ENCODE results near the gene CCDC192. TPM values are rescaled to one million over a fixed set of nuclear protein-coding genes. Genes with fewer than 3 reads are reported as not detected.

The CCDC192 gene
- polyA plus RNA-seq, 4 donors, result 0.07 to 0.49 TPM; not detected in 2

- DNase-seq (peak in 1 of 2 donors; percentile 55), FAIRE-seq (no peak)
- Histone ChIP-seq H3K36me3 (ENCODE audit: control insufficient read depth in 3 of 3, insufficient read depth in 2 of 3, low read depth in 1 of 3, low read length in 3 of 3) (no peaks in the 10 kb centered on the region), H3K4me1 (ENCODE audit: control insufficient read depth in 3 of 3, insufficient read depth in 2 of 3, low read depth in 1 of 3, low read length in 2 of 3) (peaks cover 0 to 10% (median 3%) of the 10 kb centered on the region in 3 donors), H3K27ac (ENCODE audit: low read depth in 1 of 3, low read length in 2 of 3) (no peak overlapping the region), H3K27me3 (ENCODE audit: control insufficient read depth in 3 of 3, insufficient read depth in 3 of 3, low read length in 3 of 3) (no peaks in the 10 kb centered on the region), H3K4me3 (ENCODE audit: low read depth in 1 of 3, low read length in 3 of 3) (no peak overlapping the region), H3K9me3 (ENCODE audit: control insufficient read depth in 2 of 2, insufficient read depth in 1 of 2, low read depth in 1 of 2, low read length in 1 of 2) (peaks cover 0 to 5% of the 10 kb centered on the region in 2 donors)
- WGBS, 3 donors, result 66 to 82% (median 73%) methylated on average over 4 of the region's 4 CpGs
Observed at GRCh38 chr5:127928053-127928452, 224.9 kb downstream of the CCDC192 start.

DNA sequence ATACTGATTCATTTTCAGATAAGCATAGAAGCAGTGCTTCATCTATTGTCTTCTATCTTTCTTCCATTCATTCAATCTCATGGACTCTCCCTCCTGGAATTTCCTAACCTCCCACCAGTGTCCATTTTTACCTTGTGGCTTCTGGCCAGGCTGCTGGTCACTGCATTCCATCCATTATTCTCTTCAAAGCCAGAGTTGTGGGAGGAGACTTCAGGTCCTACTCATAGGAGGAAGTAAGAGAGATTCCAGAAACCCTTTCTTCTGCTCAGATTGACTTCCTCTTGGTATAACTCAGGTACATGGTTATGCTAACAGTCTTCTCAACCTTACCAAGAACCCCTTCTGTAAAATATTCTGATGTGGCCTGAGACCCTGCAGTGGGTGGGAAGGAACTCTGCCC, 227.1 kb downstream of the CCDC192 start:
- peaks cover 0 to 5% of the 10 kb centered on the region in 2 donors for H3K9me3 ChIP-seq (ENCODE audit: control insufficient read depth in 2 of 2, insufficient read depth in 1 of 2, low read depth in 1 of 2, low read length in 1 of 2)
- no peak overlapping the region for H3K4me3 ChIP-seq (ENCODE audit: low read depth in 1 of 3, low read length in 3 of 3)
- H3K36me3 ChIP-seq (ENCODE audit: control insufficient read depth in 3 of 3, insufficient read depth in 2 of 3, low read depth in 1 of 3, low read length in 3 of 3), result no peaks in the 10 kb centered on the region
- DNase-seq (no peak), FAIRE-seq (no peak)
- peaks cover 0 to 7% (median 6%) of the 10 kb centered on the region in 3 donors for H3K4me1 ChIP-seq (ENCODE audit: control insufficient read depth in 3 of 3, insufficient read depth in 2 of 3, low read depth in 1 of 3, low read length in 2 of 3)
- no peaks in the 10 kb centered on the region for H3K27me3 ChIP-seq (ENCODE audit: control insufficient read depth in 3 of 3, insufficient read depth in 3 of 3, low read length in 3 of 3)
- H3K27ac ChIP-seq (ENCODE audit: low read depth in 1 of 3, low read length in 2 of 3), result no peak overlapping the region

GRCh38 chr5:127931396-127931795, 228.2 kb downstream of the CCDC192 start:
- no peak overlapping the region for H3K4me3 ChIP-seq (ENCODE audit: low read depth in 1 of 3, low read length in 3 of 3)
- WGBS, 3 donors, result 92 to 98% (median 95%) methylated on average over 1 of the region's 1 CpG
- DNase-seq, result no peak
- H3K27ac ChIP-seq (ENCODE audit: low read depth in 1 of 3, low read length in 2 of 3), result no peak overlapping the region
- H3K4me1 ChIP-seq (ENCODE audit: control insufficient read depth in 3 of 3, insufficient read depth in 2 of 3, low read depth in 1 of 3, low read length in 2 of 3), result peaks cover 0 to 5% (median 3%) of the 10 kb centered on the region in 3 donors
- peaks cover 0 to 5% of the 10 kb centered on the region in 2 donors for H3K9me3 ChIP-seq (ENCODE audit: control insufficient read depth in 2 of 2, insufficient read depth in 1 of 2, low read depth in 1 of 2, low read length in 1 of 2)
- no peaks in the 10 kb centered on the region for H3K36me3 ChIP-seq (ENCODE audit: control insufficient read depth in 3 of 3, insufficient read depth in 2 of 3, low read depth in 1 of 3, low read length in 3 of 3)
- no peak for FAIRE-seq
- H3K27me3 ChIP-seq (ENCODE audit: control insufficient read depth in 3 of 3, insufficient read depth in 3 of 3, low read length in 3 of 3), result no peaks in the 10 kb centered on the region

- Histone ChIP-seq H3K4me1 (ENCODE audit: control insufficient read depth in 3 of 3, insufficient read depth in 2 of 3, low read depth in 1 of 3, low read length in 2 of 3) (peaks cover 0 to 5% (median 0%) of the 10 kb centered on the region in 3 donors), H3K9me3 (ENCODE audit: control insufficient read depth in 2 of 2, insufficient read depth in 1 of 2, low read depth in 1 of 2, low read length in 1 of 2) (no peaks in the 10 kb centered on the region), H3K36me3 (ENCODE audit: control insufficient read depth in 3 of 3, insufficient read depth in 2 of 3, low read depth in 1 of 3, low read length in 3 of 3) (no peaks in the 10 kb centered on the region), H3K27me3 (ENCODE audit: control insufficient read depth in 3 of 3, insufficient read depth in 3 of 3, low read length in 3 of 3) (no peaks in the 10 kb centered on the region), H3K4me3 (ENCODE audit: low read depth in 1 of 3, low read length in 3 of 3) (no peak overlapping the region), H3K27ac (ENCODE audit: low read depth in 1 of 3, low read length in 2 of 3) (no peak overlapping the region)
- 71 to 86% (median 77%) methylated on average over 5 of the region's 5 CpGs for WGBS, 3 donors
- no peak for FAIRE-seq
- no peak for DNase-seq
Observed at GRCh38 chr5:127933348-127933747, 230.2 kb downstream of the CCDC192 start.

DNA sequence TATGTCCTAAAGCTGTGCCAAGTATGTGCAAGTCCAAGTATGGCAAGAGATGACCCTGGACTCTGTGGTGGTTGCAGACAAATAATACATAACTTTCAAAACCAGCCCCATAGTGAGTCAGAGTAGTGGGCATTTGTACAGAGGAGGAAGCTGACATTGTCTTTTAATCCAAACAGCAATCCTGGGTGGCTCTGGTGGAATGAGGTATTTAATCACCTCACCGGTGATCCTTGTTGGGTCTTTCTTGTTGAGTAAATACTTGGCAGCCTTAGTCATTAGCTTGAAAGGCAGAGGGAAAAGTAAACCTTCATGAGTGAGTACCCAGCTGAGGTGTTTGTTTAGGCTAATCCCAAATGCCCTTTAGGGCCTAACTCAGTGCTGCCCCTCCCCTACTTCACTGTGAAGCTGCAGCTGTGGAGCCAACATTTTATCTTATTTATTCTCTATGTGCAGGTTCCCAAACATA, 231.6 kb downstream of the CCDC192 start:
- H3K27me3 ChIP-seq (ENCODE audit: control insufficient read depth in 3 of 3, insufficient read depth in 3 of 3, low read length in 3 of 3), result no peaks in the 10 kb centered on the region
- H3K27ac ChIP-seq (ENCODE audit: low read depth in 1 of 3, low read length in 2 of 3), result no peak overlapping the region
- H3K4me1 ChIP-seq (ENCODE audit: control insufficient read depth in 3 of 3, insufficient read depth in 2 of 3, low read depth in 1 of 3, low read length in 2 of 3), result peaks cover 0 to 5% (median 0%) of the 10 kb centered on the region in 3 donors
- FAIRE-seq (no peak), DNase-seq (peak; percentile 38 to 51)
- no peak overlapping the region for H3K4me3 ChIP-seq (ENCODE audit: low read depth in 1 of 3, low read length in 3 of 3)
- 5 to 45% (median 25%) methylated on average over 1 of the region's 1 CpG for WGBS, 3 donors
- H3K9me3 ChIP-seq (ENCODE audit: control insufficient read depth in 2 of 2, insufficient read depth in 1 of 2, low read depth in 1 of 2, low read length in 1 of 2), result no peaks in the 10 kb centered on the region
- no peaks in the 10 kb centered on the region for H3K36me3 ChIP-seq (ENCODE audit: control insufficient read depth in 3 of 3, insufficient read depth in 2 of 3, low read depth in 1 of 3, low read length in 3 of 3)

DNA sequence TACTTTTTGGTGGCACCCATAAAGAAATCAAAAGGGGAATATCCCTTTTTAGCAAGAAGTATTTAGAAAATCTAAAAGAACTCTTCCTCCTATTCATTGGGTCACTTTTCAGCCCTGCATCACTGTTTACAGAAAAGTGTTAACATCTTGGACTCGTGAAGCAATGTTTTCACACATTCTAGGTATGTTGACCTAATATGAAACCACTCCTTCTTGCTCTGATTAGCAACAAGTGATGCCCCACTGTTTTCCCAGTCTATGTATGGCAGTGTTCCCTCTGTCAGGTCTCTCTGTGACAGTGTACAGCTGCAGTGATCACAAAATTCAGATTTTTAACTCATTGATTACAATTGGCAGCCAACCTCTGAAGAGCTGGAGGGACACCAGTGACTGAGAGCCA, 232.2 kb downstream of the CCDC192 start:
- DNase-seq (no peak), FAIRE-seq (no peak)
- Histone ChIP-seq H3K36me3 (ENCODE audit: control insufficient read depth in 3 of 3, insufficient read depth in 2 of 3, low read depth in 1 of 3, low read length in 3 of 3) (no peaks in the 10 kb centered on the region), H3K9me3 (ENCODE audit: control insufficient read depth in 2 of 2, insufficient read depth in 1 of 2, low read depth in 1 of 2, low read length in 1 of 2) (no peaks in the 10 kb centered on the region), H3K4me3 (ENCODE audit: low read depth in 1 of 3, low read length in 3 of 3) (no peak overlapping the region), H3K4me1 (ENCODE audit: control insufficient read depth in 3 of 3, insufficient read depth in 2 of 3, low read depth in 1 of 3, low read length in 2 of 3) (peaks cover 0 to 5% (median 0%) of the 10 kb centered on the region in 3 donors), H3K27me3 (ENCODE audit: control insufficient read depth in 3 of 3, insufficient read depth in 3 of 3, low read length in 3 of 3) (no peaks in the 10 kb centered on the region), H3K27ac (ENCODE audit: low read depth in 1 of 3, low read length in 2 of 3) (no peak overlapping the region)
- WGBS, 3 donors, result 61 to 71% (median 68%) methylated on average over 1 of the region's 1 CpG

DNA sequence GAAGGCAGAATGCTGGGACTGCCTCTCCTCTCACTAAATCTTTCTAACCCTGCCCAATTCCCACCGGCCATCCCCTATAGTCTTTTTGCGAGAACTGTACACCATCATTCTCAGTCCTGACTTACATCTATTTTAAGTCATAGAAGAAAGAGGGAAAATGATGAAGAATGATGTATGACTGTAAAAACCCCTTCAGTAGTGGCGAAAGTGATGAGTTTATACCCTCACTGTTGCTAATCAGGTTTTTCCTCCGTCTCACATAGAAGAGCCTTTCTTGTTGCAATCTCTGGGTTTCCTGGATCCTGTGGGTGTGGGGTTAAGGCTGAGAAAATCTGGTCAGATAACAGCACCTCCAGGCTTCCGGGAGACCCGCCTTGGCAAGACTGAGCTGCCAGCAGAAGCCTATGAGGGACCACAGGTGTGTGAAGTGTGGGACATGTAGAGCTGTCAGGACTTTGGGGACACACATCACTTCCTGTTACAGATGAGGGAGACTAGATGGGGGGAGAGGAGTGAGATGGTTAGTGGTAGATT, 233.3 kb downstream of the CCDC192 start:
- H3K36me3 ChIP-seq (ENCODE audit: control insufficient read depth in 3 of 3, insufficient read depth in 2 of 3, low read depth in 1 of 3, low read length in 3 of 3), result no peaks in the 10 kb centered on the region
- no peak overlapping the region for H3K27ac ChIP-seq (ENCODE audit: low read depth in 1 of 3, low read length in 2 of 3)
- DNase-seq (no peak), FAIRE-seq (no peak)
- H3K27me3 ChIP-seq (ENCODE audit: control insufficient read depth in 3 of 3, insufficient read depth in 3 of 3, low read length in 3 of 3), result no peaks in the 10 kb centered on the region
- WGBS, 3 donors, result 51 to 73% (median 66%) methylated on average over 6 of the region's 6 CpGs
- H3K4me3 ChIP-seq (ENCODE audit: low read depth in 1 of 3, low read length in 3 of 3), result no peak overlapping the region
- peaks cover 0 to 5% (median 0%) of the 10 kb centered on the region in 3 donors for H3K4me1 ChIP-seq (ENCODE audit: control insufficient read depth in 3 of 3, insufficient read depth in 2 of 3, low read depth in 1 of 3, low read length in 2 of 3)
- H3K9me3 ChIP-seq (ENCODE audit: control insufficient read depth in 2 of 2, insufficient read depth in 1 of 2, low read depth in 1 of 2, low read length in 1 of 2), result no peaks in the 10 kb centered on the region

- WGBS, 3 donors, result 90 to 93% (median 92%) methylated on average over 2 of the region's 2 CpGs
- no peak for FAIRE-seq
- Histone ChIP-seq H3K4me1 (ENCODE audit: control insufficient read depth in 3 of 3, insufficient read depth in 2 of 3, low read depth in 1 of 3, low read length in 2 of 3) (peaks cover 0 to 7% (median 5%) of the 10 kb centered on the region in 3 donors), H3K27me3 (ENCODE audit: control insufficient read depth in 3 of 3, insufficient read depth in 3 of 3, low read length in 3 of 3) (no peaks in the 10 kb centered on the region), H3K9me3 (ENCODE audit: control insufficient read depth in 2 of 2, insufficient read depth in 1 of 2, low read depth in 1 of 2, low read length in 1 of 2) (no peaks in the 10 kb centered on the region), H3K36me3 (ENCODE audit: control insufficient read depth in 3 of 3, insufficient read depth in 2 of 3, low read depth in 1 of 3, low read length in 3 of 3) (no peaks in the 10 kb centered on the region), H3K4me3 (ENCODE audit: low read depth in 1 of 3, low read length in 3 of 3) (no peak overlapping the region), H3K27ac (ENCODE audit: low read depth in 1 of 3, low read length in 2 of 3) (no peak overlapping the region)
- DNase-seq, result no peak
Observed at GRCh38 chr5:127938746-127939145, 235.6 kb downstream of the CCDC192 start.

DNA sequence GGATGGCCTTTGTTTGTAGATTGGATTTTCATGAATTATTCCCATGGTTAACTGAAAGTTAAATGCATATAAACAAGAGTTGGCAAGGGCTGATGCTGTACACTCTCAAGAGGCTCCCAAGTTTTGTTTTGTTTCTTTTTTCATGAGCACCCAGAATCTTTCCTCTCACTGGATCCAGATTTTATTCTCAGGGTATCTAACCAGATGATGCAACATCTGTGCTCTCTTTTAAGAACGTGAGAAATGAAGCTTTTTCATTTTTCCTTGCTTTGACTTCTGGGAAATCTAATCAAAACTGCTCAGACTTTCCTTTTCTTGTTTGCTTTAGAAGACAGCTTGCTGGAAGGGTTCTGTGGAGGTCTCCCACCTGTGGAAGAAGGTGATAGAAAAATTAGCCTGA, 237.7 kb downstream of the CCDC192 start:
- Histone ChIP-seq H3K9me3 (ENCODE audit: control insufficient read depth in 2 of 2, insufficient read depth in 1 of 2, low read depth in 1 of 2, low read length in 1 of 2) (no peaks in the 10 kb centered on the region), H3K4me3 (ENCODE audit: low read depth in 1 of 3, low read length in 3 of 3) (no peak overlapping the region), H3K36me3 (ENCODE audit: control insufficient read depth in 3 of 3, insufficient read depth in 2 of 3, low read depth in 1 of 3, low read length in 3 of 3) (no peaks in the 10 kb centered on the region), H3K27me3 (ENCODE audit: control insufficient read depth in 3 of 3, insufficient read depth in 3 of 3, low read length in 3 of 3) (no peaks in the 10 kb centered on the region), H3K27ac (ENCODE audit: low read depth in 1 of 3, low read length in 2 of 3) (peak overlapping the region in 1 of 3 donors; percentile 41), H3K4me1 (ENCODE audit: control insufficient read depth in 3 of 3, insufficient read depth in 2 of 3, low read depth in 1 of 3, low read length in 2 of 3) (peaks cover 0 to 9% (median 2%) of the 10 kb centered on the region in 3 donors)
- 31 to 44% (median 44%) methylated on average over 1 of the region's 1 CpG for WGBS, 3 donors
- no peak for FAIRE-seq
- DNase-seq, result no peak

All from small intestine (tissue), 7 donors.